GM12891 (cell line): ENCODE measurements around the gene VNN1.

Experiments
- PAX5 ChIP-seq: IDR thresholded peaks from 2 replicates; pipeline ENCODE4 v1.6.1; 2011; ENCODE audit warnings: low read length, moderate library complexity, mild to moderate bottlenecking; ENCODE audit not compliant: insufficient read depth, severe bottlenecking
- POLR2A ChIP-seq: IDR thresholded peaks from 2 replicates; pipeline ENCODE4 v1.6.1; 2011; ENCODE audit warnings: low read depth, low read length, control low read depth
- POLR2AphosphoS5 ChIP-seq: IDR thresholded peaks from 2 replicates; pipeline ENCODE4 v1.6.1; 2011; ENCODE audit warnings: low read depth, low read length, control low read depth
- POU2F2 ChIP-seq: IDR thresholded peaks from 2 replicates; pipeline ENCODE4 v1.6.1; 2011; ENCODE audit warnings: low read depth, mild to moderate bottlenecking, control low read depth, low read length, moderate library complexity
- SPI1 ChIP-seq: IDR thresholded peaks from 2 replicates; pipeline ENCODE4 v1.6.1; 2011; ENCODE audit warnings: low read depth, low read length, control low read depth
- TAF1 ChIP-seq: IDR thresholded peaks from 2 replicates; pipeline ENCODE4 v1.6.1; 2011; ENCODE audit warnings: low read depth, low read length, control low read depth

DNA sequence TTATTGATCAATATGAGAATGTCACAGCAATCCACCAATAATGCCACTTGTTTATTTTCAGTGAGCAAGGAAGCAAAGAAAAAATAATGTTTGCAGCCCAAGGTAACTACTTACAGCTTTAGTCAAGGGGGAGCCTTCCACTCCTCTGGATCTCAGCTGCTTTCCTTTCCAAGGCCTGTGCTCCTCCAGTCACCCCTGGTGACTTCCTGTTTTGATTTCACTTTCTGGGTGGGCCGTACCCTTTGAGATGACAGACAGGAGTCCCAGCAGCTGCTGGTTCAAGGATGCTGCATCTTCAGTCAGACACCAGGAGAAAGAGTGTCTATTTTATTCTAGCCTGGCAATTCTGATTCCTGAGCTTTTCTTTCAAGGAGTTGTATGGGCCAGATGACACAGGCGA, 49.4 kb upstream of the VNN1 start:
- TF ChIP-seq POLR2AphosphoS5: no peak
- no peak for TF ChIP-seq TAF1
- no peak for TF ChIP-seq POLR2A
- no peak for TF ChIP-seq POU2F2
- TF ChIP-seq PAX5: no peak
- TF ChIP-seq SPI1: peak; percentile 90
